ENCODE results near the gene SPATA33.
"Not testable (repeated sequence)": the region's sequence is repeated elsewhere in the genome, so short reads cannot be mapped to it uniquely, and the experiment has no call there.

The SPATA33 gene

DNA sequence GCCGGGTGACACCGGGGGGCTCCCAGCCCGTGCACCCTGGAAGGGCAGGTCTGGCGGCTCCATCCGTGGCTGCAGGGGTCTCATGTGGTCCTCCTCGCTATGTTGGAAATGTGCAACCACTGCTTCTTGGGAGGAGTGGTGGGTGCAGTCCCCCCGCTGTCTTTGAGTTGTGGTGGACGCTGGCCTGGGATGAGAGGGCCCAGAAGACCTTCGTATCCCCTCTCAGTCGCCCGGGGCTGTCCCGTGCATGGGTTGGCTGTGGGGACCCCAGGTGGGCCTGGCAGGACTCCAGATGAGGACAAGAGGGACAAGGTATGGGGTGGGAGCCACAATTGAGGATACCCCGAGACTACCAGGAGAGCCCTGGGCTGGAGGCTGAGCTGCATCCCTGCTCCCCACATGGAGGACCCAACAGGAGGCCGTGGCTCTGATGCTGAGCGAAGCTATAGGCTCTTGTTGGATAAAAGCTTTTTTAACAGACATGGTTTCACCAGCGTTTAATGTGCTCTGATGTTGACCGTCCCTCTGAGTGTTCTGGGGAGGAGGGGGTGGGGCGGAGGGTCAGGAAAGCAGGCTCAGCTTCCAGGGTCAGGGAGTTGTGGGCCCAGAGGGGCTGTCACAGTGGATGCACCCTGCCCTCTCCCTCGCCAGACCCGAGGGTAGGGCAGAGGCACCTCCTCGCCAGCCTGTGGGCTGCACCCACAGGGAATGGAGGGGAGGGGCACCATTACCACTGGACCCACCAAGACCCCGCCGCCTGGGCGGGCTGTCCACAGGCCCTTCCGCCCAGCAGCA, 38.4 kb downstream of the SPATA33 start:
- CTCF ChIA-PET = interaction anchor here (1.2 to 3.1 kb wide), 4 partner anchors 10 to 164 kb away, joined by 3 to 11 read pairs (median 3); no protein-coding TSS in a partner anchor
- POLR2A ChIA-PET = no interaction called here
- no peak for DNase-seq (ENCODE audit: extremely low spot score)
- no peak for TF ChIP-seq CTCF (IDR thresholded peaks at IDR 0.05; ENCODE audit: control extremely low read depth, extremely low read depth, low read depth, missing control alignments)

- CTCF ChIA-PET = interaction anchor here (1.5 to 3.1 kb wide), 2 partner anchors 10 to 24 kb away, joined by 3 to 11 read pairs; no protein-coding TSS in a partner anchor
- TF ChIP-seq CTCF (IDR thresholded peaks at IDR 0.05; ENCODE audit: control extremely low read depth, extremely low read depth, low read depth, missing control alignments) = no peak
- peak; percentile 67 for DNase-seq (ENCODE audit: extremely low spot score)
- POLR2A ChIA-PET = no interaction called here
Observed at GRCh38 chr16:89696670-89697128, 39.1 kb downstream of the SPATA33 start.

DNA sequence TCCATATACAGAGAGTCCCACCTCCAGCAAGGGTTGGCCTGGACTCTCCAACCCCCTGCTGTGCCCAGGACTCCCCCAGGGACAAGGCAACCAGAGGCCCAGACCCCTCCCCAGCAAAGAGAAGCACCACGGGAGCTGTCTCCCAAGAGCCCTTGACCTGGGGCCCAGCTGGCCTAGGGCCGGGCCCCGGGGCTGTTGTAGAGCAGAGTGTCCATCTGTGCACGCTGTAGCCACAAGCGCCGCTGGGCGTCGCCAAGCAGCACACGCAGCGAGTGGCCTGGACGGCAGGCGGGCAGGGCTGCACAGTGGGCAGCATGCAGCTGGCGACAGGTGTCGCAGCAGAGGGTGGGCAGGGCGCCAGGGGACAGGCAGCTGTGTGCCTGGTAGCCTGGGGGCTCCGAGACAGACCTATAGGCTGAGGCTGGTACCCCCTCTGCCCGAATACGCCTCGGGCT, 39.6 kb downstream of the SPATA33 start:
- ChIA-PET CTCF (interaction anchor here (1.5 to 5.0 kb wide), 5 partner anchors 9 to 166 kb away, joined by 3 to 68 read pairs (median 16); partner anchors contain the start of gene CDK10), POLR2A (no interaction called here)
- TF ChIP-seq CTCF (IDR thresholded peaks at IDR 0.05; ENCODE audit: control extremely low read depth, extremely low read depth, low read depth, missing control alignments) = no peak
- DNase-seq (ENCODE audit: extremely low spot score) = no peak

GRCh38 chr16:89697616-89698331, 40.1 kb downstream of the SPATA33 start:
- POLR2A ChIA-PET = no interaction called here
- CTCF ChIA-PET = interaction anchor here (1.1 to 5.0 kb wide), 5 partner anchors 9 to 165 kb away, joined by 3 to 68 read pairs (median 16); partner anchors contain the start of gene CDK10
- no peak for DNase-seq (ENCODE audit: extremely low spot score)
- TF ChIP-seq CTCF (IDR thresholded peaks at IDR 0.05; ENCODE audit: control extremely low read depth, extremely low read depth, low read depth, missing control alignments) = no peak

- CTCF ChIA-PET = interaction anchor here (1.1 to 5.0 kb wide), 8 partner anchors 8 to 164 kb away, joined by 3 to 68 read pairs (median 17); partner anchors contain the start of gene CDK10
- DNase-seq (ENCODE audit: extremely low spot score); POLR2A ChIA-PET: not testable (repeated sequence)
Observed at GRCh38 chr16:89698717-89699116, 41.1 kb downstream of the SPATA33 start.

GRCh38 chr16:89699629-89700099, 42.0 kb downstream of the SPATA33 start:
- ChIA-PET CTCF (interaction anchor here (0.7 to 5.0 kb wide), 25 partner anchors 10 to 211 kb away, joined by 3 to 68 read pairs (median 6); partner anchors contain the start of genes CDK10, FANCA and VPS9D1), POLR2A (interaction anchor here (1.3 kb wide), 1 partner anchor 11 kb away, joined by 5 read pairs; no protein-coding TSS in a partner anchor)
- not testable (repeated sequence) for DNase-seq (ENCODE audit: extremely low spot score)

DNA sequence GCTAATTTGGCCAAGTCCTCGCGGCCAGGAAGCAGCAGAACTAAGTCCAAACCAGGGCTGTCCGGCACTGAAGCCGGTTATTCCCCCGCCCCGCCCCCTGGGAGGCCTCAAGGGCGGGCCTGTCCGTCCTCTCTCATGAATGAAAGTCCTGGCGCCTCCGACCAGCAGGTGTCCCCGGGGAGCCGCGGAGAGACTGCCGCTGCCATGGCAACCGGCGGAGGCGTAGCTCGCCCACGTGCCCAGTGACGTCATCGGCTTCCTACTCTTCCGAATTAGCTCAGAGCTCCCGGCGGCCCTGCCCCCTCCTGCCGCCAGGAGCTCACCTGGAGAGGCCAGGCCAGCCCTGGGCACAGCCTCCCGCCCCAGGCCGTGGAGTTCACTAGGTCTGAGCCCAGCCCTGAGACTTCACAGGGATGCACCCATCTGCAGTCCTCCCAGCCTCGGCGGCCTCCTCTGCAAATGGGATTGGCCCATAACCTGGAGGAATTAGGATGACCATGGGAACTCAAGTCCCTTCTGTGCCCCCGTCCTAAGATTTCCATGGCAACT, 42.5 kb downstream of the SPATA33 start:
- TF ChIP-seq CTCF (IDR thresholded peaks at IDR 0.05; ENCODE audit: control extremely low read depth, extremely low read depth, low read depth, missing control alignments) = peak; percentile 73
- DNase-seq (ENCODE audit: extremely low spot score) = peak; percentile 96
- POLR2A ChIA-PET = interaction anchor here (1.3 to 1.5 kb wide), 2 partner anchors 11 to 13 kb away, joined by 3 to 5 read pairs; partner anchors contain the start of gene CDK10
- CTCF ChIA-PET = interaction anchor here (0.7 to 5.0 kb wide), 33 partner anchors 9 to 210 kb away, joined by 3 to 68 read pairs (median 4); partner anchors contain the start of genes CDK10, CHMP1A, FANCA and SPATA33

Measured in GM10248 (cell line).